T-cell (primary cell): ENCODE results near the gene MIGA2. TPM values are rescaled to one million over a fixed set of nuclear protein-coding genes. Genes with fewer than 3 reads are reported as not detected.
"Not testable (repeated sequence)": the region's sequence is repeated elsewhere in the genome, so short reads cannot be mapped to it uniquely, and the experiment has no call there.

Source experiments
- ATAC-seq, 4 experiments: fragments of 200-7000 bp in 3 of 4; fragments of 150-1000 bp in 1 of 4; cut with Tn5 transposase; replicated peaks in 1 of 4; 1 replicate in 3 of 4; 2 replicates in 1 of 4; pipeline ENCODE4 v1.10.0; 2021; ENCODE audit warnings: moderate library complexity in 3 of 4, mild to moderate bottlenecking in 2 of 4, moderate number of reproducible peaks in 1 of 4
- CTCF ChIA-PET, 2 donors: fragments of 300-600 bp; sonication (Branson Sonifier 250); formaldehyde crosslinking; loops; one replicate each; lab custom pipeline; 2022; ENCODE audit warnings: antibody characterized with exemption in 2 of 2; lab: Charles Lee
- POLR2A ChIA-PET, 2 donors: fragments of 300-600 bp; sonication (Branson Sonifier 250); formaldehyde crosslinking; loops; one replicate each; lab custom pipeline; 2022; ENCODE audit warnings: antibody characterized with exemption in 2 of 2; lab: Charles Lee
- DNase-seq, 35 experiments: peaks; one replicate each; pipeline versions ENCODE4 v3.0.0 to v3.0.0-alpha.2; 2013 to 2023
- H3K27ac ChIP-seq: one replicate; pipeline ENCODE4 v1.5.1; 2013; ENCODE audit warnings: low read length
- H3K27me3 ChIP-seq, 2 experiments: replicated peaks in 1 of 2; 1 replicate in 1 of 2; 2 replicates in 1 of 2; pipeline versions ENCODE4 v1.6.1 to v1.7.0; 2013; ENCODE audit warnings: low read length in 1 of 2, mixed read lengths in 1 of 2; ENCODE audit not compliant: control insufficient read depth in 2 of 2, insufficient read depth in 2 of 2; ENCODE audit errors: extremely low read depth in 1 of 2
- H3K36me3 ChIP-seq, 2 donors: 1 replicate in 1 of 2; 2 replicates in 1 of 2; pipeline versions ENCODE4 v1.6.1 to v1.7.0; 2013; ENCODE audit warnings: low read length in 1 of 2; ENCODE audit not compliant: control insufficient read depth in 2 of 2, insufficient read depth in 1 of 2; ENCODE audit errors: extremely low read depth in 1 of 2
- H3K4me1 ChIP-seq, 2 experiments: 1 replicate in 1 of 2; 2 replicates in 1 of 2; pipeline versions ENCODE4 v1.6.1 to v1.7.0; 2013; ENCODE audit warnings: low read length in 2 of 2, mixed read lengths in 1 of 2; ENCODE audit not compliant: insufficient read depth in 2 of 2, control insufficient read depth in 1 of 2; ENCODE audit errors: extremely low read depth in 1 of 2
- H3K4me3 ChIP-seq, 2 donors: 1 replicate in 1 of 2; 2 replicates in 1 of 2; pipeline versions ENCODE4 v1.5.1 to v1.7.0; 2013; ENCODE audit warnings: mild to moderate bottlenecking in 2 of 2, low read length in 1 of 2, moderate library complexity in 1 of 2; ENCODE audit not compliant: control insufficient read depth in 1 of 2; ENCODE audit errors: extremely low read depth in 1 of 2
- H3K9me3 ChIP-seq: 2 replicates; pipeline ENCODE4 v1.7.0; 2013
- H3K27ac Mint-ChIP-seq, 2 donors: one replicate each; pipeline ENCODE4 v1.8.0; 2020 to 2021; ENCODE audit warnings: mild to moderate bottlenecking in 2 of 2, mixed read lengths in 2 of 2
- H3K27me3 Mint-ChIP-seq, 2 donors: one replicate each; pipeline ENCODE4 v1.8.0; 2021 to 2022; ENCODE audit warnings: mixed read lengths in 2 of 2
- H3K36me3 Mint-ChIP-seq: one replicate; pipeline ENCODE4 v1.8.0; 2021; ENCODE audit warnings: mixed read lengths
- H3K4me1 Mint-ChIP-seq, 3 donors: one replicate each; pipeline ENCODE4 v1.8.0; 2020 to 2022; ENCODE audit warnings: mixed read lengths in 3 of 3, mild to moderate bottlenecking in 1 of 3
- H3K4me3 Mint-ChIP-seq, 3 donors: one replicate each; pipeline ENCODE4 v1.8.0; 2020 to 2022; ENCODE audit warnings: mild to moderate bottlenecking in 3 of 3, mixed read lengths in 3 of 3, moderate library complexity in 3 of 3
- H3K9me3 Mint-ChIP-seq, 3 donors: one replicate each; pipeline ENCODE4 v1.8.0; 2020 to 2022; ENCODE audit warnings: mixed read lengths in 3 of 3
- WGBS: methylation state at CpG from one replicate; pipeline ENCODE4 v1.1.5; 2013; ENCODE audit warnings: missing lambda C conversion rate; ENCODE audit not compliant: insufficient coverage; 5-methylcytosine and 5-hydroxymethylcytosine counted together
- total RNA-seq, 35 experiments: library from RNA in 6 of 35; stranded (reverse) in 6 of 35; fragments of 120-200 nt in 1 of 35; gene quantifications; one replicate each; pipeline versions ENCODE4 v1.2.1 to v1.2.4 and lab custom pipeline; 2013 to 2026

Gene MIGA2
- total RNA-seq, 5 donors from 2014 or later (not counting 1 experiment from before 2014, with no cell fraction given): 60.8 to 95.7 (median 83.4) TPM

- no peak overlapping the region for H3K4me3 ChIP-seq
- 97% methylated on average over 10 of the region's 13 CpGs for WGBS
- no peak for DNase-seq
- H3K4me1 ChIP-seq: peaks cover 0 to 4% of the 10 kb centered on the region in 2 experiments
- no peak overlapping the region for H3K27ac ChIP-seq
- H3K27me3 ChIP-seq: no peaks in the 10 kb centered on the region
- Mint-ChIP-seq H3K36me3 (peaks cover 58% of the 10 kb centered on the region), H3K4me3 (no peak overlapping the region), H3K27me3 (no peaks in the 10 kb centered on the region), H3K4me1 (peaks cover 11 to 13% (median 13%) of the 10 kb centered on the region in 3 donors), H3K9me3 (no peaks in the 10 kb centered on the region), H3K27ac (peak overlapping the region in 1 of 2 donors; percentile 45)
- ChIA-PET CTCF (no interaction called here), POLR2A (no interaction called here)
- no peaks in the 10 kb centered on the region for H3K9me3 ChIP-seq
- H3K36me3 ChIP-seq: peaks cover 20 to 81% of the 10 kb centered on the region in 2 donors
- no peak for ATAC-seq
These were observed 36.7 kb upstream of the MIGA2 start for GRCh38 chr9:128999581-129000206.

- Histone ChIP-seq H3K27me3 (no peaks in the 10 kb centered on the region), H3K27ac (no peak overlapping the region), H3K4me1 (no peaks in the 10 kb centered on the region), H3K36me3 (peaks cover 26 to 83% of the 10 kb centered on the region in 2 donors), H3K4me3 (no peak overlapping the region), H3K9me3 (no peaks in the 10 kb centered on the region)
- WGBS: 93% methylated on average over 6 of the region's 10 CpGs
- no peak for ATAC-seq
- Mint-ChIP-seq H3K4me3 (no peak overlapping the region), H3K4me1 (peaks cover 0 to 2% (median 0%) of the 10 kb centered on the region in 3 donors), H3K27ac (peak overlapping the region in 1 of 2 donors; percentile 16), H3K9me3 (no peaks in the 10 kb centered on the region), H3K36me3 (peaks cover 53% of the 10 kb centered on the region), H3K27me3 (no peaks in the 10 kb centered on the region)
- DNase-seq: no peak
- CTCF ChIA-PET: no interaction called here
- POLR2A ChIA-PET: no interaction called here
These were observed 34.7 kb upstream of the MIGA2 start for GRCh38 chr9:129001504-129002325.

- Histone ChIP-seq H3K4me1 (no peaks in the 10 kb centered on the region), H3K36me3 (peaks cover 26 to 81% of the 10 kb centered on the region in 2 donors), H3K27me3 (no peaks in the 10 kb centered on the region), H3K4me3 (no peak overlapping the region), H3K9me3 (no peaks in the 10 kb centered on the region), H3K27ac (no peak overlapping the region)
- WGBS: 99% methylated on average over 7 of the region's 9 CpGs
- no peak overlapping the region for H3K4me3 Mint-ChIP-seq
- no peaks in the 10 kb centered on the region for H3K9me3 Mint-ChIP-seq
- peaks cover 47% of the 10 kb centered on the region for H3K36me3 Mint-ChIP-seq
- DNase-seq: no peak
- no peak for ATAC-seq
- ChIA-PET POLR2A (interaction anchor here in 1 of 2 donors (0.5 kb wide), 1 partner anchor 86 kb away, joined by 7 read pairs; no protein-coding TSS in a partner anchor), CTCF (interaction anchor here in 1 of 2 donors (0.6 kb wide), 2 partner anchors 145 to 726 kb away, joined by 3 to 5 read pairs; no protein-coding TSS in a partner anchor)
- H3K27ac Mint-ChIP-seq: peak overlapping the region in 1 of 2 donors; percentile 68
- no peaks in the 10 kb centered on the region for H3K27me3 Mint-ChIP-seq
- peaks cover 0 to 2% (median 0%) of the 10 kb centered on the region in 3 donors for H3K4me1 Mint-ChIP-seq
These were observed 33.4 kb upstream of the MIGA2 start for GRCh38 chr9:129002992-129003391.

- H3K4me1 ChIP-seq, DNase-seq, ATAC-seq, H3K4me3 Mint-ChIP-seq, CTCF ChIA-PET, H3K9me3 ChIP-seq, H3K4me3 ChIP-seq, H3K27ac Mint-ChIP-seq, H3K4me1 Mint-ChIP-seq, H3K27me3 Mint-ChIP-seq, H3K27me3 ChIP-seq, H3K27ac ChIP-seq, H3K9me3 Mint-ChIP-seq: not testable (repeated sequence)
- H3K36me3 ChIP-seq: peaks cover 20 to 80% of the 10 kb centered on the region in 2 donors
- H3K36me3 Mint-ChIP-seq: peaks cover 47% of the 10 kb centered on the region
- POLR2A ChIA-PET: interaction anchor here in 1 of 2 donors (0.6 to 0.7 kb wide), 2 partner anchors 9 to 1100 kb away, joined by 3 to 5 read pairs; no protein-coding TSS in a partner anchor
- WGBS: 100% methylated on average over 2 of the region's 6 CpGs
These were observed 32.3 kb upstream of the MIGA2 start for GRCh38 chr9:129004173-129004572.

GRCh38 chr9:129005336-129005997 lies 31.0 kb upstream of the MIGA2 start:
- Histone ChIP-seq H3K4me1 (no peaks in the 10 kb centered on the region), H3K27me3 (no peaks in the 10 kb centered on the region), H3K27ac (no peak overlapping the region), H3K36me3 (peaks cover 17 to 73% of the 10 kb centered on the region in 2 donors), H3K4me3 (no peak overlapping the region), H3K9me3 (no peaks in the 10 kb centered on the region)
- WGBS: 96% methylated on average over 6 of the region's 10 CpGs
- Mint-ChIP-seq H3K36me3 (peaks cover 39% of the 10 kb centered on the region), H3K27me3 (no peaks in the 10 kb centered on the region), H3K4me1 (no peaks in the 10 kb centered on the region), H3K27ac (no peak overlapping the region), H3K9me3 (no peaks in the 10 kb centered on the region), H3K4me3 (no peak overlapping the region)
- ATAC-seq (no peak), DNase-seq (no peak)
- POLR2A ChIA-PET: no interaction called here
- CTCF ChIA-PET: interaction anchor here in 1 of 2 donors (0.5 kb wide), 1 partner anchor 1248 kb away, joined by 3 read pairs; no protein-coding TSS in a partner anchor
